HEK293 (cell line): ENCODE measurements around the gene CSF1.

ENCODE experiments used
- CTCF ChIA-PET: fragments of 350-600 bp; formaldehyde crosslinking; extraction: SDS; loops from one replicate; lab custom pipeline; 2021; ENCODE audit warnings: antibody characterized with exemption; lab: Yijun Ruan, JAX
- POLR2A ChIA-PET: fragments of 300-600 bp; formaldehyde crosslinking; extraction: SDS; loops from one replicate; lab custom pipeline; 2020; ENCODE audit warnings: antibody characterized with exemption, inconsistent platforms; lab: Yijun Ruan, JAX
- H3K27ac ChIP-seq: fragments of 200-500 bp; sonication (Bioruptor generic); 2 replicates; pipeline ENCODE4 v1.5.1; 2014; ENCODE audit warnings: low read depth, low read length, control low read depth, inconsistent platforms; ENCODE audit errors: extremely low read depth
- H3K36me3 ChIP-seq, 2 experiments: fragments of 200-500 bp in 1 of 2; sonication (Bioruptor generic) in 1 of 2; 1 replicate in 1 of 2; 2 replicates in 1 of 2; pipeline ENCODE4 v1.5.1; 2014 to 2017; ENCODE audit warnings: inconsistent platforms in 2 of 2, low read length in 2 of 2; ENCODE audit not compliant: control insufficient read depth in 2 of 2, insufficient read depth in 1 of 2
- H3K4me1 ChIP-seq: fragments of 200-500 bp; sonication (Bioruptor generic); 2 replicates; pipeline ENCODE4 v1.5.1; 2014; ENCODE audit warnings: mild to moderate bottlenecking, low read length, inconsistent platforms; ENCODE audit not compliant: control insufficient read depth, insufficient read depth
- H3K4me3 ChIP-seq: 2 replicates; pipeline ENCODE4 v1.5.1; 2011; ENCODE audit warnings: low read depth, mild to moderate bottlenecking, control low read depth, low read length, moderate library complexity
- H3K9me3 ChIP-seq: fragments of 200-500 bp; sonication (Bioruptor generic); 2 replicates; pipeline ENCODE4 v1.5.1; 2014; ENCODE audit warnings: low read depth, low read length, inconsistent platforms; ENCODE audit not compliant: control insufficient read depth, insufficient read depth
- MEIS1 ChIP-seq: sonication (generic); formaldehyde crosslinking; IDR thresholded peaks from 2 replicates; pipeline ENCODE4 v1.8.1; 2022; ENCODE audit warnings: missing genetic modification reagents, mild to moderate bottlenecking, borderline replicate concordance
- ZFP37 ChIP-seq: fragments of 450-650 bp; formaldehyde crosslinking; IDR thresholded peaks from 2 replicates; pipeline ENCODE4 v1.5.1; 2016; ENCODE audit warnings: missing biosample characterization, missing genetic modification characterization
- ZNF121 ChIP-seq: fragments of 450-650 bp; formaldehyde crosslinking; IDR thresholded peaks from 2 replicates; pipeline ENCODE4 v1.5.1; 2016; ENCODE audit warnings: missing biosample characterization, missing genetic modification characterization
- ZNF132 ChIP-seq: fragments of 450-650 bp; formaldehyde crosslinking; IDR thresholded peaks from 2 replicates; pipeline ENCODE4 v1.5.1; 2017; ENCODE audit warnings: missing biosample characterization, missing genetic modification characterization, borderline replicate concordance
- ZNF146 ChIP-seq: fragments of 450-650 bp; formaldehyde crosslinking; IDR thresholded peaks from 2 replicates; pipeline ENCODE4 v1.5.1; 2016; ENCODE audit warnings: missing biosample characterization, missing genetic modification characterization
- ZNF169 ChIP-seq: fragments of 450-650 bp; formaldehyde crosslinking; IDR thresholded peaks from 2 replicates; pipeline ENCODE4 v1.5.1; 2016; ENCODE audit warnings: missing biosample characterization, missing genetic modification characterization
- ZNF239 ChIP-seq: fragments of 450-650 bp; formaldehyde crosslinking; IDR thresholded peaks from 2 replicates; pipeline ENCODE4 v1.5.1; 2016; ENCODE audit warnings: missing biosample characterization, missing genetic modification characterization
- ZNF404 ChIP-seq: fragments of 450-650 bp; formaldehyde crosslinking; IDR thresholded peaks from 2 replicates; pipeline ENCODE4 v1.5.1; 2017; ENCODE audit warnings: missing biosample characterization, missing genetic modification characterization
- ZNF610 ChIP-seq: fragments of 450-650 bp; formaldehyde crosslinking; IDR thresholded peaks from 2 replicates; pipeline ENCODE4 v1.5.1; 2016; ENCODE audit warnings: missing biosample characterization, missing genetic modification characterization, borderline replicate concordance
- ZNF623 ChIP-seq: fragments of 450-650 bp; formaldehyde crosslinking; IDR thresholded peaks from 2 replicates; pipeline ENCODE4 v1.5.1; 2016; ENCODE audit warnings: missing biosample characterization, missing genetic modification characterization
- ZNF658 ChIP-seq: fragments of 450-650 bp; formaldehyde crosslinking; IDR thresholded peaks from 2 replicates; pipeline ENCODE4; 2016; ENCODE audit warnings: missing biosample characterization, missing genetic modification characterization
- ZNF747 ChIP-seq: fragments of 450-650 bp; formaldehyde crosslinking; IDR thresholded peaks from 2 replicates; pipeline ENCODE4 v1.5.1; 2016; ENCODE audit warnings: missing biosample characterization, missing genetic modification characterization
- ZNF76 ChIP-seq: fragments of 450-650 bp; formaldehyde crosslinking; IDR thresholded peaks from 2 replicates; pipeline ENCODE4; 2016; ENCODE audit warnings: low read depth, missing biosample characterization, missing genetic modification characterization, borderline replicate concordance
- TF ChIP-seq, protein P1 (sequence below): fragments of 450-650 bp; IDR thresholded peaks from 2 replicates; pipeline ENCODE4 v1.5.1; 2018; ENCODE audit warnings: missing biosample characterization, mild to moderate bottlenecking, missing genetic modification characterization
- TF ChIP-seq, protein P2 (sequence below): fragments of 450-650 bp; formaldehyde crosslinking; IDR thresholded peaks from 2 replicates; pipeline ENCODE4 v1.5.1; 2016; ENCODE audit warnings: missing biosample characterization, missing genetic modification characterization
- TF ChIP-seq, protein P3 (sequence below): fragments of 450-650 bp; formaldehyde crosslinking; IDR thresholded peaks from 2 replicates; pipeline ENCODE4 v1.5.1; 2016; ENCODE audit warnings: missing biosample characterization, missing genetic modification characterization
- TF ChIP-seq, protein P4 (sequence below): fragments of 450-650 bp; formaldehyde crosslinking; IDR thresholded peaks from 2 replicates; pipeline ENCODE4 v1.5.1; 2017; ENCODE audit warnings: missing biosample characterization, missing genetic modification characterization
- TF ChIP-seq, protein P5 (sequence below): fragments of 450-650 bp; formaldehyde crosslinking; IDR thresholded peaks from 2 replicates; pipeline ENCODE4 v1.5.1; 2016; ENCODE audit warnings: missing biosample characterization, missing genetic modification characterization
- TF ChIP-seq, protein P6 (sequence below): sonication (generic); formaldehyde crosslinking; IDR thresholded peaks from 2 replicates; pipeline ENCODE4 v1.8.1; 2022; ENCODE audit warnings: mild to moderate bottlenecking, moderate library complexity, missing genetic modification reagents

The CSF1 gene

DNA sequence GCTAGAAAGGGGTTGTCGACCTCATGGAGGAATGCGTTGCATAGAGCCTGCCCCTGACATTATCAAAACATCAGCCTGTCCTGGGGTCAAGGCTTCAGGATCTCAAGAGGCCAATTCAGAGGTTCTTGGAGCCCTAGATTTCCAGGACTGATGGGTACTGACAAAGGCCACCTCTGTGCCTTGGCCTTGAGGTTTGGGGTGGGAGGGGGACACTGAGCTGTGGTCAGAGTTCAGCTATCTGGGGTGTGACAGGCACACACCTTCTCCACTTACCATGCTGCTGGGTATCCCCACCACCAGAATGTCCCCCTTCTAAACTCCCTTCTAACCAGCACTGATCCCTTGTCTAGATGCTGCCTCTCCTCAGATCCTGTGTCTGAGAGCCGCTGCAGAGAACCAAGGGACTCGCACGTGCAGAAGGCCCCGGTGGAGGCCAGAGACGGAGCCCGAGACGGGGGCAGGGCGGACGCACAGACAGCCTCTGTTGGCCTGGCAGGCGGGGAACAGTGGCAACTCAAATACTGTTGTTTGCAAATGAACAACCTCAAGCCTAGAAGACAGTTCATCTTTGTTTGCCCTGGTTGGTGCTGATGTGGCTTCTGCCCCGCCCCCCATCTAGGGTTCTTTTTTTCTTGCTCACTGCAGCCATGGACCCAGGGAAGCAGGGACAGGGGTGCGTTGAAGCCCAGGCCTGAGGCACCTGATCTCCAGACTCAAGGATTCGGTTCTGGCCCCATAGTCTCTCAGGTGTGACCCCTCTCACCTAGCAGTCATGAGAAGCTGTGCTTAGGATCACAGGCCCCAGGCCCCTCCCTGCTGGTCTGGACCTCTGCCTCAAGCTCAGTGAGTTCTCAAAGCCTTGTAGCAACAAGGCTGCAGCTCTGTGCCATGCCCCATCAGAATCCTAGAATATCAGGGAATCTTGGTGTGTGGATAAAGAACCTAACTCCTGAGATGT, 28.1 kb upstream of the CSF1 start:
- no peak overlapping the region for H3K27ac ChIP-seq
- CTCF ChIA-PET: no interaction called here
- no peak overlapping the region for H3K4me3 ChIP-seq
- H3K36me3 ChIP-seq: no peaks in the 10 kb centered on the region
- TF ChIP-seq, protein P1, sequence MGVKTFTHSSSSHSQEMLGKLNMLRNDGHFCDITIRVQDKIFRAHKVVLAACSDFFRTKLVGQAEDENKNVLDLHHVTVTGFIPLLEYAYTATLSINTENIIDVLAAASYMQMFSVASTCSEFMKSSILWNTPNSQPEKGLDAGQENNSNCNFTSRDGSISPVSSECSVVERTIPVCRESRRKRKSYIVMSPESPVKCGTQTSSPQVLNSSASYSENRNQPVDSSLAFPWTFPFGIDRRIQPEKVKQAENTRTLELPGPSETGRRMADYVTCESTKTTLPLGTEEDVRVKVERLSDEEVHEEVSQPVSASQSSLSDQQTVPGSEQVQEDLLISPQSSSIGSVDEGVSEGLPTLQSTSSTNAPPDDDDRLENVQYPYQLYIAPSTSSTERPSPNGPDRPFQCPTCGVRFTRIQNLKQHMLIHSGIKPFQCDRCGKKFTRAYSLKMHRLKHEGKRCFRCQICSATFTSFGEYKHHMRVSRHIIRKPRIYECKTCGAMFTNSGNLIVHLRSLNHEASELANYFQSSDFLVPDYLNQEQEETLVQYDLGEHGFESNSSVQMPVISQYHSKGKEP (tag by site-specific recombination): no peak
- TF ChIP-seq ZNF404 (no peak), ZNF76 (tag by site-specific recombination) (no peak), ZNF146 (tag by site-specific recombination) (no peak), ZNF623 (tag by site-specific recombination) (no peak), ZNF132 (tag by site-specific recombination) (no peak), ZFP37 (tag by site-specific recombination) (no peak)
- TF ChIP-seq, protein P2, sequence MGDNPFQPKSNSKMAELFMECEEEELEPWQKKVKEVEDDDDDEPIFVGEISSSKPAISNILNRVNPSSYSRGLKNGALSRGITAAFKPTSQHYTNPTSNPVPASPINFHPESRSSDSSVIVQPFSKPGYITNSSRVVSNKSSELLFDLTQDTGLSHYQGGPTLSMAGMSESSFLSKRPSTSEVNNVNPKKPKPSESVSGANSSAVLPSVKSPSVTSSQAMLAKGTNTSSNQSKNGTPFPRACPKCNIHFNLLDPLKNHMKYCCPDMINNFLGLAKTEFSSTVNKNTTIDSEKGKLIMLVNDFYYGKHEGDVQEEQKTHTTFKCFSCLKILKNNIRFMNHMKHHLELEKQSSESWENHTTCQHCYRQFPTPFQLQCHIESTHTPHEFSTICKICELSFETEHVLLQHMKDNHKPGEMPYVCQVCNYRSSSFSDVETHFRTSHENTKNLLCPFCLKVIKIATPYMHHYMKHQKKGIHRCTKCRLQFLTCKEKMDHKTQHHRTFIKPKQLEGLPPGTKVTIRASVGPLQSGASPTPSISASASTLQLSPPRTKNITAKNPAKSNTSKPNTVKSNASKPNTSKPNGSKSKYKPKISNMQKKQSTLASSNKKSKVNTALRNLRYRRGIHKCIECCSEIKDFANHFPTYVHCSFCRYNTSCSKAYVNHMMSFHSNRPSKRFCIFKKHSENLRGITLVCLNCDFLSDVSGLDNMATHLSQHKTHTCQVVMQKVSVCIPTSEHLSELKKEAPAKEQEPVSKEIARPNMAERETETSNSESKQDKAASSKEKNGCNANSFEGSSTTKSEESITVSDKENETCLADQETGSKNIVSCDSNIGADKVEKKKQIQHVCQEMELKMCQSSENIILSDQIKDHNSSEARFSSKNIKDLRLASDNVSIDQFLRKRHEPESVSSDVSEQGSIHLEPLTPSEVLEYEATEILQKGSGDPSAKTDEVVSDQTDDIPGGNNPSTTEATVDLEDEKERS (tag by site-specific recombination): no peak
- TF ChIP-seq, protein P3, sequence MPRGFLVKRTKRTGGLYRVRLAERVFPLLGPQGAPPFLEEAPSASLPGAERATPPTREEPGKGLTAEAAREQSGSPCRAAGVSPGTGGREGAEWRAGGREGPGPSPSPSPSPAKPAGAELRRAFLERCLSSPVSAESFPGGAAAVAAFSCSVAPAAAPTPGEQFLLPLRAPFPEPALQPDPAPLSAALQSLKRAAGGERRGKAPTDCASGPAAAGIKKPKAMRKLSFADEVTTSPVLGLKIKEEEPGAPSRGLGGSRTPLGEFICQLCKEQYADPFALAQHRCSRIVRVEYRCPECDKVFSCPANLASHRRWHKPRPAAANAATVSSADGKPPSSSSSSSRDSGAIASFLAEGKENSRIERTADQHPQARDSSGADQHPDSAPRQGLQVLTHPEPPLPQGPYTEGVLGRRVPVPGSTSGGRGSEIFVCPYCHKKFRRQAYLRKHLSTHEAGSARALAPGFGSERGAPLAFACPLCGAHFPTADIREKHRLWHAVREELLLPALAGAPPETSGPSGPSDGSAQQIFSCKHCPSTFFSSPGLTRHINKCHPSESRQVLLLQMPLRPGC (tag by site-specific recombination): no peak
- TF ChIP-seq, protein P4, sequence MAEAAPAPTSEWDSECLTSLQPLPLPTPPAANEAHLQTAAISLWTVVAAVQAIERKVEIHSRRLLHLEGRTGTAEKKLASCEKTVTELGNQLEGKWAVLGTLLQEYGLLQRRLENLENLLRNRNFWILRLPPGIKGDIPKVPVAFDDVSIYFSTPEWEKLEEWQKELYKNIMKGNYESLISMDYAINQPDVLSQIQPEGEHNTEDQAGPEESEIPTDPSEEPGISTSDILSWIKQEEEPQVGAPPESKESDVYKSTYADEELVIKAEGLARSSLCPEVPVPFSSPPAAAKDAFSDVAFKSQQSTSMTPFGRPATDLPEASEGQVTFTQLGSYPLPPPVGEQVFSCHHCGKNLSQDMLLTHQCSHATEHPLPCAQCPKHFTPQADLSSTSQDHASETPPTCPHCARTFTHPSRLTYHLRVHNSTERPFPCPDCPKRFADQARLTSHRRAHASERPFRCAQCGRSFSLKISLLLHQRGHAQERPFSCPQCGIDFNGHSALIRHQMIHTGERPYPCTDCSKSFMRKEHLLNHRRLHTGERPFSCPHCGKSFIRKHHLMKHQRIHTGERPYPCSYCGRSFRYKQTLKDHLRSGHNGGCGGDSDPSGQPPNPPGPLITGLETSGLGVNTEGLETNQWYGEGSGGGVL (tag by site-specific recombination): no peak
- TF ChIP-seq, all 188 proteins: peak for 0
- Histone ChIP-seq H3K9me3 (no peaks in the 10 kb centered on the region), H3K4me1 (no peaks in the 10 kb centered on the region)
- POLR2A ChIA-PET: no interaction called here

DNA sequence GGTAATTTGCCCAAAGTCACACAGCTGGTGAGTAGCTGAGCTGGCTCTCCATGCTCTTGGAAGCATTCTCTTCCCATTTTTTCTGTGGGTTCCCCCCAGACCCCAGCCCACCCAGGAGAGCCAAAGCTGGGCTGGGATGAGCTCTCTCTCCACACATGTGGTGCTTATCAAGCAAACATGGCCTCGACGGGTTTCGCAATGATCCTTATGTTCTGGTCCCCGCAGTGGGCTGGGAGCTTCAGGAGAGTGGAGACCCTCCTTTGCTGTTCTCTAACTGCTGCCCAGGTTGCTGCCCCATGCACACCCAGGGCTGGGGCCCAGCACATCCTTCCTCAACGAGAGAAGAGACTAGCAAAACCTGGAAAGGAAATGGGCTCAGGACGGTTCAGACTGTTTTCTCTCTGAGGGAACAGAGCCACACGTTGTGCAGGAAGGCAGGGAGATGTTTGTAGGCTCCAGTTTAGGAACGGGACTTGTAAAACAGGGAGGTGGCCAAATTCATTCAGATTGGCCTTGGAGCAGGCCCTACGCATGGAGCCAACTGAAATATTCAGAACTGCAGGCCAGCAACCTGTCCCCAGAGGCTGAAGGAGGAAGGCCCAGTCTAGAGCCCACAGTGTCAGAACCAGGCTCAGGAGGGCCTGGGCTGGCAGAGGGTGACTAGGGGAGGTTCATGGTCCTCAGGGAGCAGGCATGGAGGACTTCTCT, 27.2 kb upstream of the CSF1 start:
- no peak overlapping the region for H3K27ac ChIP-seq
- no peaks in the 10 kb centered on the region for H3K4me1 ChIP-seq
- no peak overlapping the region for H3K4me3 ChIP-seq
- CTCF ChIA-PET: no interaction called here
- TF ChIP-seq ZFP37 (tag by site-specific recombination): no peak
- TF ChIP-seq, protein P5, sequence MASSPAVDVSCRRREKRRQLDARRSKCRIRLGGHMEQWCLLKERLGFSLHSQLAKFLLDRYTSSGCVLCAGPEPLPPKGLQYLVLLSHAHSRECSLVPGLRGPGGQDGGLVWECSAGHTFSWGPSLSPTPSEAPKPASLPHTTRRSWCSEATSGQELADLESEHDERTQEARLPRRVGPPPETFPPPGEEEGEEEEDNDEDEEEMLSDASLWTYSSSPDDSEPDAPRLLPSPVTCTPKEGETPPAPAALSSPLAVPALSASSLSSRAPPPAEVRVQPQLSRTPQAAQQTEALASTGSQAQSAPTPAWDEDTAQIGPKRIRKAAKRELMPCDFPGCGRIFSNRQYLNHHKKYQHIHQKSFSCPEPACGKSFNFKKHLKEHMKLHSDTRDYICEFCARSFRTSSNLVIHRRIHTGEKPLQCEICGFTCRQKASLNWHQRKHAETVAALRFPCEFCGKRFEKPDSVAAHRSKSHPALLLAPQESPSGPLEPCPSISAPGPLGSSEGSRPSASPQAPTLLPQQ (tag by site-specific recombination): no peak
- TF ChIP-seq ZNF610: no peak
- TF ChIP-seq, protein P6, sequence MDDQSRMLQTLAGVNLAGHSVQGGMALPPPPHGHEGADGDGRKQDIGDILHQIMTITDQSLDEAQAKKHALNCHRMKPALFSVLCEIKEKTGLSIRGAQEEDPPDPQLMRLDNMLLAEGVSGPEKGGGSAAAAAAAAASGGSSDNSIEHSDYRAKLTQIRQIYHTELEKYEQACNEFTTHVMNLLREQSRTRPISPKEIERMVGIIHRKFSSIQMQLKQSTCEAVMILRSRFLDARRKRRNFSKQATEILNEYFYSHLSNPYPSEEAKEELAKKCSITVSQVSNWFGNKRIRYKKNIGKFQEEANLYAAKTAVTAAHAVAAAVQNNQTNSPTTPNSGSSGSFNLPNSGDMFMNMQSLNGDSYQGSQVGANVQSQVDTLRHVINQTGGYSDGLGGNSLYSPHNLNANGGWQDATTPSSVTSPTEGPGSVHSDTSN: no peak
- no peak for TF ChIP-seq ZNF239 (tag by site-specific recombination)
- no peak for TF ChIP-seq ZNF658 (tag by site-specific recombination)
- TF ChIP-seq ZNF747 (tag by site-specific recombination): no peak
- TF ChIP-seq ZNF121 (tag by site-specific recombination): no peak
- no peak for TF ChIP-seq ZNF169 (tag by site-specific recombination)
- no peak for TF ChIP-seq MEIS1 (CRISPR knock-in tag)
- TF ChIP-seq, all 188 proteins: peak for 0
- POLR2A ChIA-PET: no interaction called here
- H3K36me3 ChIP-seq: no peaks in the 10 kb centered on the region
- no peaks in the 10 kb centered on the region for H3K9me3 ChIP-seq
